Muscle layer of duodenum (tissue), 2 donors: ENCODE results near the gene GSX2.
"Not testable (repeated sequence)": the region's sequence is repeated elsewhere in the genome, so short reads cannot be mapped to it uniquely, and the experiment has no call there.

Source experiments
- H3K27ac ChIP-seq: one replicate; pipeline ENCODE4 v1.7.0; 2013; ENCODE audit warnings: mild to moderate bottlenecking, low read length
- H3K27me3 ChIP-seq: one replicate; pipeline ENCODE4 v1.7.0; 2013; ENCODE audit warnings: low read depth, mild to moderate bottlenecking, control low read depth, low read length
- H3K36me3 ChIP-seq, 2 donors: one replicate each; pipeline ENCODE4 v1.7.0; 2013; ENCODE audit warnings: low read length in 2 of 2, control low read depth in 1 of 2, mild to moderate bottlenecking in 1 of 2; ENCODE audit not compliant: insufficient read depth in 2 of 2, control insufficient read depth in 1 of 2
- H3K4me1 ChIP-seq, 2 donors: one replicate each; pipeline ENCODE4 v1.7.0; 2013; ENCODE audit warnings: low read length in 2 of 2, mild to moderate bottlenecking in 2 of 2, control low read depth in 1 of 2, moderate library complexity in 1 of 2; ENCODE audit not compliant: insufficient read depth in 2 of 2, control insufficient read depth in 1 of 2
- H3K4me3 ChIP-seq, 2 donors: one replicate each; pipeline ENCODE4 v1.7.0; 2013; ENCODE audit warnings: low read length in 2 of 2, low read depth in 1 of 2, mild to moderate bottlenecking in 1 of 2
- H3K9me3 ChIP-seq, 2 donors: one replicate each; pipeline ENCODE4 v1.7.0; 2013; ENCODE audit warnings: low read length in 2 of 2, control low read depth in 1 of 2, mild to moderate bottlenecking in 1 of 2; ENCODE audit not compliant: control insufficient read depth in 1 of 2
- donor health status: healthy.

The GSX2 gene

GRCh38 chr4:54099748-54100574, at the start of gene GSX2:
TSS of gene GSX2 (plus strand) at chr4:54100163. CDS start at chr4:54100345, 182 bp downstream.
- H3K36me3 ChIP-seq: no peaks in the 10 kb centered on the region
- H3K27ac ChIP-seq: no peak within 1 kb of the TSS
- peak within 1 kb of the TSS; percentile 4 to 57 for H3K4me3 ChIP-seq
- peaks cover 6 to 39% of the 10 kb centered on the region in 2 donors for H3K4me1 ChIP-seq
- H3K9me3 ChIP-seq: no peaks in the 10 kb centered on the region
- H3K27me3 ChIP-seq: peaks cover 90% of the 10 kb centered on the region

DNA sequence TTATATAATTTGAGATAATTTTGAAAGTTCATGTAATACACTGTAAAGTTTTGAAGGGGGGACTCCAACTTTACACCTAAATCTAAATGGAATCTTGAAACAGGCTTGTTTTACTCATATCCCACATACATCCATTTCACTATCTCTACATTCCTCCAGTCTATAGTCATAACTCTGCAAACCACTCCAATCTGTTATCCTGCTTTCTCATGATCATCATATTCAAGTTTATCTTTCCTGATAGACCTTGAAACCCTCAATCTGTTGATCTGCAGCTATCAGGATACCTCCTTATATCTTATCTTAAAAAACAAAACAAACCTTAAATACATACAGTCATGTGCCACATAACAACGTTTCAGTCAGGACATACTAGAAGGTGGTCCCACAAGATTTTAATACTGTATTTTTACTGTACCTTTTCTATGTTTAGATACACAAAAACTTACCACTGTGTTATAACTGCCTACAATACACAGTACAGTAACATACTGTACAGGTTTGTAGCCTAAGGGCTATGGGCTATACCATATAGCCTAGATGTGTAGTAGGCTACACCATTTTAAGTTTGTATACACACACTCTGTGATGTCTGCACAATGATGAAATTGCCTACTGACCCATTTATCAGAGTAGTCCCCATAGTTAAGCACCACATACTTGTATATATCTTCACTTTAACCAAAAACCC, 49.6 kb upstream of the GSX2 start:
- no peak overlapping the region for H3K4me3 ChIP-seq
- H3K27ac ChIP-seq: no peak overlapping the region
- peaks cover 0 to 10% of the 10 kb centered on the region in 2 donors for H3K4me1 ChIP-seq
- H3K36me3 ChIP-seq: peaks cover 0 to 8% of the 10 kb centered on the region in 2 donors
- no peaks in the 10 kb centered on the region for H3K27me3 ChIP-seq
- no peaks in the 10 kb centered on the region for H3K9me3 ChIP-seq

DNA sequence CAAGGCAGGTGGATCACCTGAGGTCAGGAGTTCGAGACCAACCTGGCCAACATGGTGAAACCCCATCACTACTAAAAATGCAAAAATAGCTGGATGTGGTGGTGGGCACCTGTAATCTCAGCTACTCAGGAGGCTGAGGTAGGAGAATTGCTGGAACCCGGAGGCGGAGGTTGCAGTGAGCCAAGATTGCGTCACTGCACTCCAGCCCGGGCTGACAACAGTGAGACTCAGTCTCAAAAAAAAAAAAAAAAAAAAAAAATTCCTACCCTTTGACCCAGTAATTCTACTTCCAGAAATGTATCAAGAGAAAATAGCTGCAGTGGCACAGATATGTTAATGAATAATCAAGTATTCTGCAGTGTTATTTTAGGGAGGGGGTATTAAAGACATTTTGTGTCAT, 46.6 kb upstream of the GSX2 start:
- peaks cover 0 to 12% of the 10 kb centered on the region in 2 donors for H3K4me1 ChIP-seq
- not testable (repeated sequence) for H3K27ac ChIP-seq

DNA sequence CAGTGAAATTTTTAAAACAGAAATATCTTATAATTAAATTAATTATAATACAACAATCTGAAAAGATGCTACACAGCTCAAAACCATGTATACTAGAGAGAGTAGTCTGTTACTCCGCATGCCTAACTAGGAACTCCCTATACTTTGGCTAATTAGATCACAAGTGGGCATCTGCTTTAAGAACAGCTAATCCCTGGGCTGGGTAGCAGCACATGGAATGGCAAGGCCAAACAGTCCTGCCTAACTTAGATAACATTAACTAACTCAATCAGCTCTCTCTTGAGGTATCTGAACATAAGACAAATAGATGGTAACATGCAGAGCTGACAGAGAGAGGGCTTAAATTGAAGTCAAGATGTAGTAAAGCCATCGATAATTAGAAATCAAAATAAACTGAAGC, 45.5 kb upstream of the GSX2 start:
- Histone ChIP-seq H3K9me3 (no peaks in the 10 kb centered on the region), H3K36me3 (no peaks in the 10 kb centered on the region), H3K4me3 (no peak overlapping the region), H3K27ac (no peak overlapping the region), H3K4me1 (peaks cover 0 to 18% of the 10 kb centered on the region in 2 donors), H3K27me3 (no peaks in the 10 kb centered on the region)

More for the DNA sequence above, 46.6 kb upstream of the GSX2 start:
- H3K9me3 ChIP-seq, H3K4me3 ChIP-seq, H3K27me3 ChIP-seq, H3K36me3 ChIP-seq: not testable (repeated sequence)

- Histone ChIP-seq H3K9me3 (no peaks in the 10 kb centered on the region), H3K27me3 (no peaks in the 10 kb centered on the region), H3K36me3 (no peaks in the 10 kb centered on the region), H3K4me1 (peaks cover 0 to 18% of the 10 kb centered on the region in 2 donors), H3K27ac (no peak overlapping the region), H3K4me3 (no peak overlapping the region)
Observed at GRCh38 chr4:54055494-54055893, 44.5 kb upstream of the GSX2 start.

DNA sequence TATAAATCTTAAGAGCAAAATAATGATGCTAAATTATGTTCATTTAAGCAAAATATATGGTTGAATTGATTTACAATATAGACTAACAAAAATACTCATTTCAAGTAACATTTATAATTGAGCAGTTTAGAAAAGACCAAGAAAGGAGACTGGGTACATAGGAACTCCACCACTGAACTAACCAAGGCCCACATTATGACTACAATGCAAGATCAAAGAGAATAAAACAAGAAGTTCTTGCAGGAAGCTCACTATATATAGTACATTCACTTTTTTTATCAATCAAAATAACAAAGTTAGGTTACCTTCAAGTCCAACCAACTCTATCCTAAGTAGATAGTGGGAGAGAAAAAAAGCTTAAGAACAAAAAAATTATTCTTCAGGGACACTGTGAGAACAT, 43.6 kb upstream of the GSX2 start:
- Histone ChIP-seq H3K36me3 (no peaks in the 10 kb centered on the region), H3K27ac (no peak overlapping the region), H3K4me3 (no peak overlapping the region), H3K4me1 (peaks cover 0 to 26% of the 10 kb centered on the region in 2 donors), H3K9me3 (no peaks in the 10 kb centered on the region), H3K27me3 (no peaks in the 10 kb centered on the region)

- H3K4me1 ChIP-seq: peaks cover 6 to 33% of the 10 kb centered on the region in 2 donors
- no peaks in the 10 kb centered on the region for H3K9me3 ChIP-seq
- H3K4me3 ChIP-seq: no peak overlapping the region
- H3K36me3 ChIP-seq: no peaks in the 10 kb centered on the region
- no peak overlapping the region for H3K27ac ChIP-seq
- H3K27me3 ChIP-seq: no peaks in the 10 kb centered on the region
Observed at GRCh38 chr4:54058171-54058570, 41.8 kb upstream of the GSX2 start.

DNA sequence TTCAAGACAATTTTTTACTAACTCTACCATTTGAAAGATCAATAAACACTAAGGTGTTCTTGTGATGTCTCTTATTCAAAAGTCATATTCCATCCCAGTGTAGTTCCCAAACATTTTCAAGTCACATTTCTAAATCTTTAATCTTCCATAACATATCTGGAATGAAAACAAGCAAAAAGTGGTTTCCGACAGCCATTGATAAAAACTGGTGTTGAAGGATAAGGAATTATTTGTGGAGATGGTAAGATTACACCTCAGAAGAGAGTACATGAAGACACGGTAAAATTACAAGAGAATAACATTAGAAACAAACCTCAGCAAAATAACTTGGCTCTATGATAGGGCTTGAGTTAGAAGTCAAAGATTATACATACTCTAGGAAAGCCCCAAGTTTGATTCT, 39.8 kb upstream of the GSX2 start:
- H3K27me3 ChIP-seq: no peaks in the 10 kb centered on the region
- no peaks in the 10 kb centered on the region for H3K9me3 ChIP-seq
- H3K36me3 ChIP-seq: peaks cover 0 to 14% of the 10 kb centered on the region in 2 donors
- H3K27ac ChIP-seq: peak overlapping the region; percentile 16
- H3K4me1 ChIP-seq: peaks cover 6 to 35% of the 10 kb centered on the region in 2 donors
- H3K4me3 ChIP-seq: peak overlapping the region; percentile 24 to 27

GRCh38 chr4:54061067-54061466, 38.9 kb upstream of the GSX2 start:
- peaks cover 6 to 37% of the 10 kb centered on the region in 2 donors for H3K4me1 ChIP-seq

GRCh38 chr4:54061873-54062272, 38.1 kb upstream of the GSX2 start:
- Histone ChIP-seq H3K27ac (no peak overlapping the region), H3K27me3 (no peaks in the 10 kb centered on the region), H3K9me3 (no peaks in the 10 kb centered on the region), H3K4me3 (peak overlapping the region; percentile 52 to 96), H3K4me1 (peaks cover 6 to 37% of the 10 kb centered on the region in 2 donors), H3K36me3 (peaks cover 0 to 19% of the 10 kb centered on the region in 2 donors)

More at GRCh38 chr4:54061067-54061466, 38.9 kb upstream of the GSX2 start:
- Histone ChIP-seq H3K27ac (no peak overlapping the region), H3K9me3 (no peaks in the 10 kb centered on the region), H3K4me3 (peak overlapping the region; percentile 52 to 96), H3K27me3 (no peaks in the 10 kb centered on the region), H3K36me3 (peaks cover 0 to 19% of the 10 kb centered on the region in 2 donors)

DNA sequence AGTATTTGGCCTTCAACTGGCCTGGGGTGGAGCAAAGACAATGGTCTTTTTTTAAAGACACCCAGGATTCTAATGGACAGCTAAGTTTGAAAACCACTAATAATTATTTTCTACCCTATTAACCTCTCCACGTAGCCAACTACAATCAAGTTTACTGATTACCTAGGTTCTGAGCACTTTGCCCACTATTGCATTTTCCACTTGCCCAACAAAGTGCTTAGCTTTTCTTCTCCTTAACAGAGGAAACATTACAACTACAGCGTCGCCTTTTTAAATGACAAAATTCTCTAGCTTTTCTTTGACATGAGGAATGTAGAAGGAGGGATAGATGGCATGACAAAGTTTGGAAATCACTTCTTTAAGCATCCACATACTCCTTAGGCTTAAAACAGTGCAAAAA, 37.6 kb upstream of the GSX2 start:
- Histone ChIP-seq H3K4me1 (peaks cover 6 to 35% of the 10 kb centered on the region in 2 donors), H3K36me3 (peaks cover 0 to 19% of the 10 kb centered on the region in 2 donors), H3K27ac (peak overlapping the region; percentile 90), H3K9me3 (no peaks in the 10 kb centered on the region), H3K4me3 (peak overlapping the region; percentile 82 to 96), H3K27me3 (no peaks in the 10 kb centered on the region)
